ENCODE measurements around the gene ALDH3B2.
"Not testable (repeated sequence)": the region's sequence is repeated elsewhere in the genome, so short reads cannot be mapped to it uniquely, and the experiment has no call there.

Gene ALDH3B2

DNA sequence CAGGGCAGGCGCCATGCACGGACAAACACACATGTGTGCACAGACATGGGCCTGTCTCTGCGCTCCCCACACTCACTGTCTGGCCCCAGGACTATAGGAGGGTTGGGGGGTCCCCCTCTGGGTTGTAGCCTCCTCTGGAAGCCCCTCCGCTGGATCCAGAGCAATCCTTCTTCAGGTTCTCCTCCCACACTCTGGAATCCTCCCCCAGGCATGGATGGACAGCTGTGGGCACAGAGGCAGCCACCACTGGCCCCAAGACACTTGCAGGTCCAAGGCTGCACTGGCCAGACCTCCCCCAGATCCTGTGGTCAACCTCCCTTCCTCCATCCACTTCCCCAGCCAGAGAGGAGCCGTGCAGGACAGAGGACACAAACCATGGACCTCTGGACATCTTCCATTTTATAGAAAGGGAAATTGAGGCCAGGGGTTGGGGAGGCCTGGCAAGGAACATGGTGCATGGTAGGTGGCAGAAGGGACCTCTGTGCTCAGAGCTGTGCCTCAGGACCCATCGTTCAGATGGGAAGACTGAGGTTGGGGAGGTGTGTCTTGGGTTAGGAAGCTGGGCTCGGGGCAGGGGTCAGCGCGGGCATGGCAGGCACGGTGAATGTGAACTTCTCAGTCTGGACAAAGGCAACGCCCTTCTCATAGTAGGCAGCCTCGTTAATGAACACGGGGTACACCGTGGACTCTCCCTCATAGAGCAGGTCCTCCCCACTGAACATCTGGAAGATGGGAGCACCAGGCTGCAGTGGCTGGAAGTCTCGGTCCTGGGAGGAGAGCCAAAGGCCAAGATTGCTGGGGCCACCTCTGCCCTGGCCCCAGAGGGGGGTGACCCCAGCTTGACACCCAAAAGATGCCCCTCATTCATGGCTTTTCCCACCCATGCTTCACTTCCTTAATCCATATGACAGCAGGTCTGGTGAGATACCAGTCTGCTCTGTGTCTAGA lies 32.0 kb downstream of the ALDH3B2 start:
- no peak for DNase-seq (ENCODE audit: low read depth in 2 of 2)

DNA sequence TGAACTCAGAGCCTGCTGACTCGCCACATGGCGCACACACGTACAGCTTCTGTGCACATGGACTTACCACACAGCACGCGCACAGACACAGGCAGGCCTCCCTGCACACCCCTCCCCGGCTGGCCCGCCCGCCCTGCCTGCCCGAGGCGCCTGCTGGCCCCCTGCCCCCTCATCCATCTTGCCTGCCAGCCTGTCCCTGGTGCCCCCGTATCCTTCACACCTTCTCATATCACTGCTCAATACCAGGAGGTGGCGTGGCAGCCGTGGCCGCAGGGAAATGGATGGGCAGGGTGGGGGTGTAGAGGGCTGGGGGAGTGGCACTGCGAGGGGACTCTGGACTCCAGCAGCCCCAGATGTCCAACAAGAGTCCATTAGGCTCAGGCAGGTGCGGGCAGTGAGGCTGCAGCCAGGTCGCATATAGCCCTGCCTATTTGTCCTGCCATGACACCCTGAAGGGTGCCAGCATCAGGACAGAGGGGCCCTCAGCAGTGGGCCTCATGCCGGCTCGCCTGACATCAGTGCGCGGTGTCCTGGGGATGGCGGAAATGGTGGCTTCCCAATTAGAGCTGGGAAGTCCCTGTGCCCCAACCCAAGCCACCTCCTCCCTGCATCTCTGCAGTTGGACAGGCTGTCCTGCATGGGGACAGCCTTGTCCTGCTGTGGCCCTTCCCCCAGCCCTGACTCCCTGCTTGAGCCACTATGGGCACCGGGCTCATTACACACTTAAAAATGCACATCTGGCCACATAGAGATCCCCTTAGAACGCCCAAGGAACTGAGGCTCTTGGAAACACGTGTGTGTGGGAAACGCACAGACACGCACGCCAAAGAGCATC lies 32.9 kb downstream of the ALDH3B2 start:
- DNase-seq (ENCODE audit: low read depth in 2 of 2): no peak

DNA sequence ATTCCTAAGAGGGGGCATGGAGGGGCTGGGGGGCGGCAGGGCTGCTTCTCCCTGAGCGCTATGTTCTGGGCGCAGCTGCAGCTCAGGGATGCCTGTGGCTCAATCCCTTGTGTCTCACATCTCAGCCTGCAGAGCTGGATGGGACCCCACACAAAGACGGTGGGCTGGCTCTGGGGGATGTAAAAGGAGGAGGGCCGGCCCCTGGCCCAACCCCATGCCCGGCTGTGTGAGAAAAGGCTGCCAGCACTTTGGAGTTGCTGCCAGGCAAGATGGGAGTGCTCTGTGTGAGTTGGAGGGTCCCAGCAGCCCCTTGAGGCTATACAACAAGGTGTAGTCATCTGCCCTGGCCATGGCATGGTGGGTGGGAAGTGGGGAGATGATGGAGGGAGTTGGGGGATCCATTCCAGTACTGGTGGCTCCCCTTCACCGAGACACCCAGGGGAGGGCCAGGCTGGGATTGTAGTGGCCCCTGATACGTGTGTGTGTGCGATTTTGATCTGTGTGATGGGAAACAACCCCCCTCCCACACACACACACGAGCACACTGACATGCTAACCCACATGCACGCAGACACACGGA lies 33.6 kb downstream of the ALDH3B2 start:
- no peak for DNase-seq (ENCODE audit: low read depth in 2 of 2)

DNA sequence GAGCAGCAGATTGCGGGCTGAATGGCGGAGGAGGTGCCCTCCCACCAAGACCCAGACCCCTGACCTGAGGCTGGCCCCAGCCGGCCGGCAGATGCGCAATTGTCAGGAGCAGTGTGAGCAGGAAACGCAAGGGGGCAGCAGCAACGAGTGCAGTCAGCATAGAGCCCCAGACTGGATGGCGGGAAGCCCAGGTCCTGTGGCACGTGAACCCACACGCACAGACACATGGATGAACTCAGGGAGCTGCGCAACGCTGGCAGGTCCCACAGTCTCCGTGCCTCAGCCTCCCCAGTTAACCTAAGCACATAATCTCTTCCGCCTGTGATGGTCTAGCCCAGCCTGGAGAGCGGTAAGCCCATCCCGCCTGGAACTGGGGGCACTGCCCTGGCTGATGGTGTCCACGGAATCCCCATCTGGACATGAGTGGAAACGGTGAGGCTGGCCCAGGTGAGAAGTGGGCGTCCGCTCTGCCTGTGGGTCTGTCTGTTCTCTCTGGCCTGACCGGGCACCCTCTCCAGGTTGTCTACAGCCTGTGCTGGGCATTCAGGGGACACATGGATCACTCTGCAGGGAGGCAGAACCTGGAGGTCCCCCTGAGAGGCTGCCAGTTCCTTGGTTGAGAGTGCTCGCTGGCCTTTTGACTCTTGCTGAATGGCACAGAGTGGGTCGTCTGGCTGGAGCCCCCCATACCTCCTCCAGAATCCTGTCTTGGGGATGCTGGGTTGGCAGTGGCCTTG lies 34.2 kb downstream of the ALDH3B2 start:
- DNase-seq (ENCODE audit: low read depth in 2 of 2): peak; percentile 37 to 53

DNA sequence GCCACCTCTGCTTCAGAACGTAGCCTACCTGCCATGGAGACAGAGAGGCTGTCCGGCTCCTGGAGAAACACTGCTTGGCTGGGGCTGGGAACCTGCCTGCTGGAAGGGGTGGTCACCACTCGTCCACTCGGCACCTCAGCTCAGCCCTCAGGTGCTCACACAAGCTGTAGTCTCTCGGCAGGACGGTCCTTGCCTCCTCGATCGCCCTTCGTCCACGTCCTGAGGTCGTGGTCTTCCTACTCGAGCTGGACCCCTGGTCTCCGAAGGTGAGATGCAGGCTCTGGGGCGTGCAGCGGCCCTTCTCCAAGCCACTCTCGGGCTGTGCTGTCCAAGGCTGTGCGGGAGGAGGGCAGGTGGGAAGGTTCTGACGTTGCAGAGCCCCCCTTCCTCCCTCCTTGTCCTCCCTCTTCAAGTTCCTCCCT lies 35.0 kb downstream of the ALDH3B2 start, which contains the start of gene TBX10:
Gene TBX10 (minus strand): TSS at position 326 of the 422 bp plus-strand sequence. CDS start 291 bp downstream, at position 35.
- no peak for DNase-seq (ENCODE audit: low read depth in 2 of 2)

DNA sequence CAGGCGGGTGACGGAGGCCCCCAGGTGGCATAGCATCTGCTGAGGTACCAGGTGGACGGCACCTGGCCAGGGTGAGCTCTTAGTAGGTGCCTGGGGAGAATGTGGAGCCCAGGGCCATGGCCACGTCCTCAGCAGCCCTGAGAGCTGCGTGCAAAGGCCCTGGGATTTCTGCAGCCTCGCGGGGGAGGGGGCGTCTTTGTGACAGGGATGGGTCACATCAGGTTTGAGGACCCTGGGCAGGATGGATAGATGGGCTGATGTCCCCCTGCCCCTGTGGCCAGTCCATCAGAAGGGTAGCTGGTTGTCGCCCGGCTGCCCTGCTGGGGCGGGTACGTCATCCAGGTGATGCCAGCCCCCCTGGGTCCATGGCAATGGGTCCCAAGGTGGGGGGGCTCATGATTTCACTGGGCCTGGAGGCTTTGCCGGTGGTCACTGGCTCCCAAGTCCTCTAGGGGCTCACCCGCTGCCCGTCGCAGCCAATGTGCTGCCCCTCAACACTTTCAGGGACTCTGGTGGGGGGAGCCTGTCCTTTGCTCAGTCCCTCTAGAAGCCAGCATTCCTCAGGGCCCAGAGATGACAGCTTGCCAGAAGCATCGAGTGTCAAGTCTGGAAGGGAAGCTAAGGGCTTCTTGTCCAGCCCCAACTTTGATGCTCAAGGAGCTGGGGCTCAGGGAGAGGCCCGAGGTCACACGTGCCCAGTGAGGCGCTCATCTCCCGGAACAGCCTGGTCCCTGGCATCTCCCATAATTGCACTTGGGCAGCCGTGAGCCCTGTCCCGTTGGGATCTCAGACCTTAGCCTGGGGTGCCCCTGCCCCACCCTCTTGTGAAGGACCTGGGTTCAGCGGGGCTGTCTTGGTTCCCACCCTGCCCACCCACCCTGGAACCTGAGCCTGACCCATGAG lies 35.6 kb downstream of the ALDH3B2 start:
- no peak for DNase-seq (ENCODE audit: low read depth in 2 of 2)

DNA sequence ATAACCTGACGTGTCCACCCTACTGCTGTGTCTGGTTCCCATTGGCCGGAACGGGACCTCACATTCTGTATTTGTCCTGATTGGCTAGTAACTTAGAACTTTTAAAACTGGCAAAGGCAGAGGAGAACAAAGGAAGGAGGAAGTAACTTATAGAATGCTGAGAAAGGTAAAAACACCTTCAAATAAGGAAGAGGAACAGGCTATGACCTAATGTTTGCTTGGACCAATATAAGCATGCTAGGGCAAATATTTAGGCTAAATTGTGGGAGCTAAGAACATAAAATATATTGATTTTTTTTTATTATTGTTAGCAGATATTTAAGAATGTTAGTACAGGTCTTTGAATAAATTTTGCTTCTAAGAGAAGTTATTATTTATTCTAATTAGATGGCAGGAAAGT lies 37.0 kb downstream of the ALDH3B2 start:
- not testable (repeated sequence) for DNase-seq (ENCODE audit: low read depth in 2 of 2)

DNA sequence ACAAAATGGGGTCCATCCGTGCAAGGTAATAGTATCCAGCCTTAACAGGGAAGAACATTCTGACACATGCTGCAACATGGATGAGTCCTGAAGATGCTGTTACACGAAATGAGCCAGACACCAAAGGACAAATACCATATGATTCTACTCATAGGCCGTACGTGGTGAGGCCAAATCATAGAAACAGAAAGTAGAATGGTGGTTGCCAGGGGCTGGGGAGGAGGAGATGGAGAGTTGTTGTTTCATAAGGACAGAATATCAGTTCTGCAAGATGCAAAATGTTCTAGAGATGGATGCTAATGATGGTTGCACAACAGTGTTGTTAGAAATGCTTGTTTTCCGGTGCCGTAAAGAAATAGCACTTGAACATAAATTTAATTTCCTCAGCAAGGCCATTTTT lies 37.5 kb downstream of the ALDH3B2 start:
- no peak for DNase-seq (ENCODE audit: low read depth in 2 of 2)

DNA sequence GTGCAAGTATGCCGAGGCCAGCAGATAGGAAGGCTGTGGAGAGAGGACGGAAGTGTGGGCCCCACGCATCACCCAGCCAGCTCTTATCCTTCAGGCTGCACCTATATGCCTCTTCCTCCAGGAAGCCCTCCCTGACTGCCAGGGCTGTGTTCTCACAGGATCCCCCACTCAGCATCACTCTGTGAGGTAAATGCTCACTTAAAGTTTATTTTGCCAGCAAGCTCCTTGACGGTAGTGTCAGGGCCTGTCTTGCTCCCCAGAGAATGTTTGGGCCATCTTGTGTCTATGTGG lies 39.2 kb downstream of the ALDH3B2 start:
- DNase-seq (ENCODE audit: low read depth in 2 of 2): no peak

DNA sequence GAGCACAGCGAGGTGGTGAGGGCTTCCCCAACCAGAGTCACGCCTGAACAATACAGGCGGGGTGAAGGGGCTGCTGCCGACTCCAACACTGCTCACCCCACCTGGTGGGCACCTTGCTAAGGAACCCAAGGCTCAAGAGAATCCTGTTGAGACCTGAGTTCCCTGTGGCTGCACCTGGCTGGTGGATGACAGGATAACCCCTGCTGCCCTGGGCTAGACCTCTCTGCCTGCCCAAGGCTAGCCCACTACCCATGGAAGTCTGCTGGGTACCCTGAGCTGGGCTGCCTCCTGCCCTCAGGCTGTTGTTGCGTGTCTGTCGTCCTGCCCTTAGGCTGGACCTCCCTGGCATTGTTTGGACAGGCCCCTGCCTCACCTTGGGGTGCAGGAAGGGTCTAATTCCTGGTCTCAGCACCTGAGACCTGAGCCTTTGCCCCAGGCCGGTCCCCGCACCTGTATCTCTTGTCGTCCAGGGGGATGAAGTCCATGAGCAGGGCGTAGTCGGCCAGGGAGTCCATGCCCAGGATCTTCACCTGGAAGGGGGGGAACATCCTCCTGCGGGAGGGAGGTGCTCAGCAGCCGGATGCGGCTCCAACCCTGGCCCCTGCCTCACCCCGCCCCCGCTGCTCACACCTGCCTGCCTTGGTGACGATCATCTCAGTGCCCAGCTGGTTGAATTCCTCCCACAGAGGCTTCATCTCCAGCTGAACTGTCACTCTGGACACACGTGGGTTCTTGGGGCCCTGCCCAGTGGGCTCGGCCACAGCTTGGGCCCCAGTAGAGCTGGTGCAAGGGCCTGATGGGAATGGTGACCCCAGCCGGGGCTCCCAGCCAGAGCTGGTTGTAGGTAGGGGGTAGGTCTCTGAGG lies 39.8 kb downstream of the ALDH3B2 start:
- no peak for DNase-seq (ENCODE audit: low read depth in 2 of 2)

DNA sequence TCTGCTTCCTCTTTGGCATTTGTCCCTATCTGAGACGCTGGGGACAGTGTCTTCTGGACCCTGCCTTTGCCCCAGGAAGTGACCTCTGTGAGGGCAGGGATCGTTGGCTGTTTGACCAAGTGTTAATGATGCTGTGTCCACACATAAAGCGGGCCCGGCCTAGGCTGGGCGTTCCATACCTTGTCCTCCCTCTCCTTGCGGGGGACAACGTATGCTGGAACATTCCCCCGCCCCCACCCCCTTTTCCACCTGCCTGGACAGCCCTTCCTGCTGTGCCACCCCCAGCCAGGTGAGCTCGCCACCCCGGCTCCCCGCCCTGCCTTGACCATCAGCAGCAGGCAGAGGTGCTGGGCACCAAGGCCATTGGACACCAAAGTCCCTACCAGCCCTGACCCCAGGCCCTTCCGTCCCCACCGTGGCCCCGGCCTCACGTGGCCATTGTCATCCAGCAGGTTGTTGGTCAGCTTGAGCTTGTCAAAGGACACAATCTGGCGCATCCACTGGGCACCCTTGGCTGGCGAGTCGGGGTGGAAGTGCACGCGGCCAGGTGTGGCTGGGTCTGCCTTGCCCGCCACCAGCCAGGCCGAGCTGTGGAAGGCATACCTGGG lies 40.6 kb downstream of the ALDH3B2 start:
- DNase-seq (ENCODE audit: low read depth in 2 of 2): no peak

DNA sequence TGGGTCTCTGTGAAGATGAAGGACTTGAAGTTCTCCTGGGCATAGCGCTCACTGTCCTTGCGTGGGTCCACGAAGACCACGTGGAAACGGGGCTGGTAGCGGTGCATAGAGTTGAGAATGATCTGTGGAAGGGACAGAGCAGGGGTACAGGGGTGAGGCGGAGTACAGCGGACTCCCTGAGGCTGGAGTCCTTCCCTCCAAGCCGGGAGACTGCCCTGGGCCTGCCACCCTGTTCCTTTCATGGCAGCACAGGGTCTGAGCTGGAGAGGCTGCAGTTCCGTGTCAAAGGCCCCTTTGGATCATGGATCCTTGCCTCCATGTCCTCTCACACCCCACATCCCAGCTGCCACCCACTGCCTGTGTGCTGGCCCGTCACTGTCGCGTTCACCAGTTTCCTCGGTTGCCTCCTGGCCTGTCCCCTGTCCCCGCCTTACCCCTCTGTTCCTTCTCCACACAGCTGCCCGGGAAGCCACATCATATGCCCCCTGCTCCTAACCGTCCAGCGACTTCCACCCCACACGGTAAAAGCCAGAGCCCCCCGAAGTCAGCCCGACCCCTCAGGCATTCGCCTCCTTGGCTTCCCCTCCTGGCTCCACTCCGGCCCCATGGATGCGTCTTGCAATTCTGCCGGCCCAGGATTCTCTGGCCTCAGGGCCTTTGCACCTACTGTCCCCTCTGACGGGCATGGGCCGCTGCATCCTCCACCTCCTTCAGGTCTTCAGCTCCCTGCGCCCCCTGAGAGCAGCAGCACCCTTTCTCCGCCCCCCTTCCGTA lies 41.3 kb downstream of the ALDH3B2 start:
- no peak for DNase-seq (ENCODE audit: low read depth in 2 of 2)

DNA sequence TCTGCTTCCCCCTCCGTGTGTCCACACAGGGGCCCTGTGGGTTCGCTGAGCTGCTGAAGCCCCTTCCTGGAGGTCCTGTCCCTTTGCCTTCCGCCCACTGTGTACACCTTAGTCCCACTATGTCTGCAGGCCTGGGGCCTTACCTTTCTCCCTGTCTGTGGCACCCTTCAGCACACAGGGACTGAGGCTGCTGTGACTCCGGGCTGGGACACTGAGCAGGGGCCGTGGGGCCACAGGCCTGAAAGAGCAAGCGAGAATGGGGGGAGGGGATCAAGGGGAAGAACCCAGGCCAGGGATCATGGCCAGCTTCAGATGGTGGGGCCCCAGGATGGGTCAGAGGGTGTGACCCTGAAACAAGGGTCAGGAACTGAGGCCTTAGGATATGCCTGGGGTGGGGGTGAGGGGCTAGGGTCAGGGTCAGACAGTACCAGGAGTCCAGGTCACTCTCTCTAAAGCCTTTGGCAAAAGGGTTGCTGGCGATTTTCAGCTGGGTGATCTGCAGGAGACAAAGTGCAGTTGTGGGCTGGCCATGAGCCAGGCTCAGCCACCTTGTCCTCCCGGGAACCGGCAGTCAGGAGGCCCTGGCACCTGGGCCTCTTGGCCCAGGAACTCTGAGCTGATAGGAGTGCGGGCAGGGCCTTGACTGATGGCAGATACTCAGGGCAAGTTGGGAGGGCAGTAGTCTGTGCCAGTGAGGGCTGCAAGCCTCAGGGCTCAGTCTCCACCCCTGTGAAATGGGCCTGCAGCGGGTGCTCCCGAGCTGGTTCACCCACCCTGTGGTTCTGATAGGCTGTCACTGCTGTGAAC lies 42.0 kb downstream of the ALDH3B2 start:
- no peak for DNase-seq (ENCODE audit: low read depth in 2 of 2)

DNA sequence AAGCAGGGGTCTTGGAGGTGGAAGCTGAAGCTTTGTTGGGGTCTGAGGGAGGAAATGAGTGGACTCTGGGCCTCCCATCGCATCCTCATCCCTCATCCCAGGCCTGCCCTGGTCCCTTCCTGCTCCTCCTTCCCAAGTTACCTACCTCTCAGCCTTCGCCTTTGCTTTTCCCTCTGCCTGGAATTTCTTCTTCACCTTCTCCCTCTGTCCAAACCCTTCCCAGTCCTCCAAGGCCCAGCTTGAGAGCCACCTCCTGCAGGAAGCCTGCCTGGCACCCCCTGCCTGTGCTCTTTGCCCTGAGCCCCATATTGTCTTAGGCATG lies 42.6 kb downstream of the ALDH3B2 start:
- no peak for DNase-seq (ENCODE audit: low read depth in 2 of 2)

DNA sequence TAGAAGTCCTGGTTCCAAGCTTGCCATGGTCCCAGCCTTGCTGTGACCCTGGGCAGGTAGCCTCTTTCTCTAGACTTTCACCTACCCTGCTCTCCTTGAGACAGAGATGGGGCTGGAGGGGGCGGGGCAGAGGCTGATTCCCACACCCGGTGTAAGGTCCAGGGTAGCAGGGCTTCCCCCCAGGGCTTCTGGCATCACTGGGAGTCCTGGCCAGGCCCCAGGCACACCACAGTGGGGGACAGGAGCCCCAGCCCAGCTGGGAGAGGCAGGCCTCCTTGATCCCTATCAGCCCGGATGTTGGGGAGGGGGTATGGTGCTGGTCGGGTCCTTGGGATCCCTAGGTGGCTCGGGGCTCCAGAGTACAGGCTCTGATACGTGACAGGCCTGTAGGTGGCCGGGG lies 43.0 kb downstream of the ALDH3B2 start:
- DNase-seq (ENCODE audit: low read depth in 2 of 2): no peak

DNA sequence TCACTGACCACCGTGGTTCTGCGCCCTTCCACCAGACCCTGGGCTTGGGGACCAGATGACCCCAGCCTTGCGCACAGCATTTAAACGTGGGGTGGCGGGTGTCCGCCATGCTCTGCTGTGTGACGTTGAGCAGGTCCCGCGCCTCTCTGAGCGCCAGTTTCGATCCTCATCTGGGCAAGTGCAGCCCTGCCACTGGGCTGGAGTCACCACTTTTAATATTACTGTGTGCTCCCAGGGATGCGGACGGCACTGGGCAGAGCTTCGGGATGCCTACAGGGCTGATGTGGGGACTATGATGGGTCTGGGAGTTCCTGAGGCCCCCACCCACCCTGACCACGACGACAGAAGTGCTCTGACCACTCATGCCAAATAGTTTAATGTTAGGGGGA lies 43.5 kb downstream of the ALDH3B2 start:
- no peak for DNase-seq (ENCODE audit: low read depth in 2 of 2)

DNA sequence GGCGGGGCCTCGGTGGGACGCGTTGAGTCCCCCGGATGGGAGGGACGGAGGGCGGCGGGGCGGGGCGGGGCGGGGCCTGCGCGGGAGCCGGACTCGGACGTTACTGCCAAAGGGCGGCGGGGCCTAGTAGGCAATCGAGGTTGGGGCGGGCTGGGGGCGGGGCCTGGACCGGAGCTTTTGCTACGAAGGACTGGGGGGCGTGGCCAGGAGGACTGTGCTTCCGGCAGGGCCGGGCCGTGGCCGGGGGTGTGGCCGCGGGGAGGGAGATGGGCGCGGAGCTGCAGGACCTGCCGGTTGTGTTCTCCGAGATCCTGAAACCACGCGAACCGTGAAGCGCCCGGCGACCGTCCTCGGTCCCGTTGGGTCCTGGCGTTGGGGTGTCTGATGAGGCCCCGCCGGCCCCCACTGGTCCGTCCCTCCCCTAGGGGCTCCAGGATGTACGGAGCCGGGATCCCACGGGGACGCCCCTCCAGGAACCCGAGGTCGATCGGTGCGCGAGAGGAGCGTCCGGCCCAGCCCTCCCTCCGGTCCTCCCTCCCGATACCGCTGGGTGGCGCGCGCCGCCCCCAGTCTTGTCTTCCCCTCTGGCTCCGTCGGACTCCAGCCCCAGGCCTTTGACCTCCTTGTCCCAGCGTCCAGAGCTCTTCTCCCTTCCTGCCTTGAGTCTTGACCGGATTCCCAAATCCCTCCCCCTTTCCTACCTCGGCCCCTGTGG lies 44.0 kb downstream of the ALDH3B2 start:
- peak; percentile 92 to 97 for DNase-seq (ENCODE audit: low read depth in 2 of 2)
